ENCODE results near the gene POLD1. TPM values are rescaled to one million over a fixed set of nuclear protein-coding genes. Genes with fewer than 3 reads are reported as not detected.

Gene POLD1
- total RNA-seq, 1 experiment from 2014 or later = 81.9 TPM

DNA sequence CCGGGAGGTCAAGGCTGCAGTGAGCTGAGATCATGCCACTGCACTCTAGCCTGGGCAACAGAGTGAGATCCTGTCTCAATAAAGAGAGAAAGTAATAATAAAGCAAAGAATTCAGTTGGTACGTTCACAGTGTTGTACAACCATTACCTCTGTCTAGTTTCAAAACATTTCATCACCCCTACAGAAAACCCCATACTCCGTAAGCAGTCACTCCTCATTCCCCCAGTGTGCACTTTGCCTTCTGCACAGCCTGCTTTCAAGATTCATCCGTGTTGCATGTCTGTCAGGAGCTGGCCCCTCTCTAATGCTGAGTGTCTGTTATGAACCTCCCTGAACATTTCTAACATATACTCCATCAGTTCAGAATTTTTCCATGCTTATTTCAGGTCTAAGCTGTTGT, 9.4 kb downstream of the POLD1 start:
- CTCF ChIA-PET = interaction anchor here (0.5 kb wide), 1 partner anchor 162 kb away, joined by 6 read pairs; no protein-coding TSS in a partner anchor
- no peak overlapping the region for H3K27ac Mint-ChIP-seq (ENCODE audit: unreplicated experiment)
- no peaks in the 10 kb centered on the region for H3K27me3 Mint-ChIP-seq (ENCODE audit: unreplicated experiment)
- H3K4me3 Mint-ChIP-seq (ENCODE audit: low read depth, unreplicated experiment) = no peak overlapping the region
- H3K4me1 Mint-ChIP-seq (ENCODE audit: low read depth, unreplicated experiment) = no peaks in the 10 kb centered on the region
- H3K9me3 Mint-ChIP-seq (ENCODE audit: low read depth, unreplicated experiment) = no peaks in the 10 kb centered on the region
- TF ChIP-seq, protein P1, sequence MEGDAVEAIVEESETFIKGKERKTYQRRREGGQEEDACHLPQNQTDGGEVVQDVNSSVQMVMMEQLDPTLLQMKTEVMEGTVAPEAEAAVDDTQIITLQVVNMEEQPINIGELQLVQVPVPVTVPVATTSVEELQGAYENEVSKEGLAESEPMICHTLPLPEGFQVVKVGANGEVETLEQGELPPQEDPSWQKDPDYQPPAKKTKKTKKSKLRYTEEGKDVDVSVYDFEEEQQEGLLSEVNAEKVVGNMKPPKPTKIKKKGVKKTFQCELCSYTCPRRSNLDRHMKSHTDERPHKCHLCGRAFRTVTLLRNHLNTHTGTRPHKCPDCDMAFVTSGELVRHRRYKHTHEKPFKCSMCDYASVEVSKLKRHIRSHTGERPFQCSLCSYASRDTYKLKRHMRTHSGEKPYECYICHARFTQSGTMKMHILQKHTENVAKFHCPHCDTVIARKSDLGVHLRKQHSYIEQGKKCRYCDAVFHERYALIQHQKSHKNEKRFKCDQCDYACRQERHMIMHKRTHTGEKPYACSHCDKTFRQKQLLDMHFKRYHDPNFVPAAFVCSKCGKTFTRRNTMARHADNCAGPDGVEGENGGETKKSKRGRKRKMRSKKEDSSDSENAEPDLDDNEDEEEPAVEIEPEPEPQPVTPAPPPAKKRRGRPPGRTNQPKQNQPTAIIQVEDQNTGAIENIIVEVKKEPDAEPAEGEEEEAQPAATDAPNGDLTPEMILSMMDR (IDR thresholded peaks at IDR 0.05; ENCODE audit: unreplicated experiment) = no peak
- intact Hi-C loops (cut with micrococcal nuclease; ENCODE audit: unreplicated experiment) = no loop called here
- BruUV-seq (replicated peaks) = no TSS peak
- no peaks in the 10 kb centered on the region for H3K36me3 Mint-ChIP-seq (ENCODE audit: insufficient read depth, unreplicated experiment)
- DNase-seq = no peak

- no peak overlapping the region for H3K4me3 Mint-ChIP-seq (ENCODE audit: low read depth, unreplicated experiment)
- DNase-seq = no peak
- no TSS peak for BruUV-seq (replicated peaks)
- H3K36me3 Mint-ChIP-seq (ENCODE audit: insufficient read depth, unreplicated experiment) = no peaks in the 10 kb centered on the region
- no peak overlapping the region for H3K27ac Mint-ChIP-seq (ENCODE audit: unreplicated experiment)
- TF ChIP-seq, protein P1 (IDR thresholded peaks at IDR 0.05; ENCODE audit: unreplicated experiment) = no peak
- H3K4me1 Mint-ChIP-seq (ENCODE audit: low read depth, unreplicated experiment) = no peaks in the 10 kb centered on the region
- H3K9me3 Mint-ChIP-seq (ENCODE audit: low read depth, unreplicated experiment) = no peaks in the 10 kb centered on the region
- intact Hi-C loops (cut with micrococcal nuclease; ENCODE audit: unreplicated experiment) = no loop called here
- no peaks in the 10 kb centered on the region for H3K27me3 Mint-ChIP-seq (ENCODE audit: unreplicated experiment)
- CTCF ChIA-PET = no interaction called here
These were observed 9.9 kb downstream of the POLD1 start for GRCh38 chr19:50394017-50394416.

DNA sequence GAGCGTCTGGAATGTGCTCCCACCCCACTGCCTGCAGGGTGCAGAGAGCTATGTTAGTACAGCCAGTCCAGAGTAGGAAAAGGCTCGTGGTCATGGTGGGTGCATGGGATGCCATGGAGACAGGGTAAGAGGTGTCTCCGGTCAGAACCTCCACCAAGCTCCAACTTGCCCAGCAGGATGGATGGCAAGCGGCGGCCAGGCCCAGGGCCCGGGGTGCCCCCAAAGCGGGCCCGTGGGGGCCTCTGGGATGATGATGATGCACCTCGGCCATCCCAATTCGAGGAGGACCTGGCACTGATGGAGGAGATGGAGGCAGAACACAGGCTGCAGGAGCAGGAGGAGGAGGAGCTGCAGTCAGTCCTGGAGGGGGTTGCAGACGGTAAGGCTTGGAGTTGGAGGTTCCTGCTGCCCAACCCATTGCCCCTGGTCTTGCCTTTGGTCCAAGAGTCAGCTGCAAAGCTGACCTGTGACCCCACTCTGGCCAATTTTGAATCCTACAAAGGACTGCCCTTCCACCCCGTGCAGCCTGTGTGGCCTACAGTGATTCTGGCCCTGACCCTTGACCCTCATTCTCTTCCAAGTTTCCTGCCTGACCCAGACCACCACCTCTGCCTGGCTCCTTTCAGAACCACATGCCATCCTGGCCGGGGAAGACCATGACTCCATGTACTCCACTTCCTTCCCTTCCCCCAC, 14.7 kb downstream of the POLD1 start:
- no peak overlapping the region for H3K4me3 Mint-ChIP-seq (ENCODE audit: low read depth, unreplicated experiment)
- DNase-seq = no peak
- CTCF ChIA-PET = interaction anchor here (0.7 kb wide), 1 partner anchor 17 kb away, joined by 3 read pairs; no protein-coding TSS in a partner anchor
- BruUV-seq (replicated peaks) = no TSS peak
- H3K27me3 Mint-ChIP-seq (ENCODE audit: unreplicated experiment) = no peaks in the 10 kb centered on the region
- H3K4me1 Mint-ChIP-seq (ENCODE audit: low read depth, unreplicated experiment) = no peaks in the 10 kb centered on the region
- H3K9me3 Mint-ChIP-seq (ENCODE audit: low read depth, unreplicated experiment) = no peaks in the 10 kb centered on the region
- peaks cover 14% of the 10 kb centered on the region for H3K36me3 Mint-ChIP-seq (ENCODE audit: insufficient read depth, unreplicated experiment)
- TF ChIP-seq, protein P1 (IDR thresholded peaks at IDR 0.05; ENCODE audit: unreplicated experiment) = no peak
- no peak overlapping the region for H3K27ac Mint-ChIP-seq (ENCODE audit: unreplicated experiment)
- intact Hi-C loops (cut with micrococcal nuclease; ENCODE audit: unreplicated experiment) = no loop called here

DNA sequence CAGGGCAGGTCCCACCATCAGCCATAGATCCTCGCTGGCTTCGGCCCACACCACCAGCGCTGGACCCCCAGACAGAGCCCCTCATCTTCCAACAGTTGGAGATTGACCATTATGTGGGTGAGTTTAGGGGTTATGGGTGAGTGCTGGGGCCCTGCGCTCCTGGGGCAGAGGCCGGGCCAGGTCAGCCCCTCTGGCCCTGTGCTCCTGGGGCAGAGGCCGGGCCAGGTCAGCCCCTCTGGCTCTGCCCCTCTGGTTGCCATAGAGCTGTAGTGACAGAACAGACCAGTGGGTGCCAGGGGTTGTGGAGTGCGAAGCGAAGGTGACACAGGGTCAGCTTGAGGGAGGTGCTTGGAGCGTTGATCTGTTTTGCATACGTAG, 15.2 kb downstream of the POLD1 start:
- CTCF ChIA-PET = interaction anchor here (0.7 kb wide), 1 partner anchor 16 kb away, joined by 3 read pairs; no protein-coding TSS in a partner anchor
- Mint-ChIP-seq H3K27me3 (ENCODE audit: unreplicated experiment) (no peaks in the 10 kb centered on the region), H3K27ac (ENCODE audit: unreplicated experiment) (no peak overlapping the region), H3K4me1 (ENCODE audit: low read depth, unreplicated experiment) (no peaks in the 10 kb centered on the region), H3K4me3 (ENCODE audit: low read depth, unreplicated experiment) (no peak overlapping the region), H3K9me3 (ENCODE audit: low read depth, unreplicated experiment) (no peaks in the 10 kb centered on the region), H3K36me3 (ENCODE audit: insufficient read depth, unreplicated experiment) (peaks cover 20% of the 10 kb centered on the region)
- no peak for DNase-seq
- TF ChIP-seq, protein P1 (IDR thresholded peaks at IDR 0.05; ENCODE audit: unreplicated experiment) = no peak
- intact Hi-C loops (cut with micrococcal nuclease; ENCODE audit: unreplicated experiment) = no loop called here
- no TSS peak for BruUV-seq (replicated peaks)

Measured in Calu3 (cell line).